NCI-H1694 (cell line): ENCODE measurements around the gene HYLS1.

Experiments
- DNase-seq: peaks from one replicate; lab custom pipeline; 2025; lab: John Stamatoyannopoulos, UW

HYLS1 gene

GRCh38 chr11:125949271-125950177 is 62.1 kb downstream of the HYLS1 start:
- DNase-seq, result no peak

- no peak for DNase-seq
These were observed 62.7 kb downstream of the HYLS1 start for GRCh38 chr11:125950178-125950490.
